ENCODE results near the gene P2RX7. TPM values are rescaled to one million over a fixed set of nuclear protein-coding genes. Genes with fewer than 3 reads are reported as not detected.

The P2RX7 gene
- total and polyA plus RNA-seq, 9 donors = 4.7 to 10.8 (median 6.9) TPM

DNA sequence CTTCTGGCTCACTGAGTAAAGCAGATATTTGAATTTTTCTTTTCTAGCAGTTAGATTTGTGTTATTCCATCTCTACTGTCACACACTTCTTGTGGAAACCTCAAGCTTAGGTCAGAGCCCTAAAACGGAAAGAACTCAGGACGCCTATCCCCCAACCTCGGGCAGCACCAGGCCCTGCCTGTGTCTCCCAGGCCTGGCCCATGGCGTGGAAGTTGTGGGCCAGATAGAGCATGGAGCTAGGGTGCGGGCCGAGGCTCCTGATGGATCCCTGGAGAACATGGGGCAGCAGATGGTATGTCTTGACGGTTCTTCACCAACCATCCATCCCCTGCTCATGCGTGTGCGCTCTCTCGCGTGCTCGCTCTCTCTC, 97.8 kb downstream of the P2RX7 start:
- WGBS, 3 donors = 79 to 90% (median 84%) methylated on average over 12 of the region's 12 CpGs
- intact Hi-C loops (cut with DNase I) = loop anchor here in 1 of 4 donors (5.0 kb wide), 1 partner anchor 133 kb away; no protein-coding TSS in a partner anchor
- H3K36me3 ChIP-seq = no peaks in the 10 kb centered on the region

DNA sequence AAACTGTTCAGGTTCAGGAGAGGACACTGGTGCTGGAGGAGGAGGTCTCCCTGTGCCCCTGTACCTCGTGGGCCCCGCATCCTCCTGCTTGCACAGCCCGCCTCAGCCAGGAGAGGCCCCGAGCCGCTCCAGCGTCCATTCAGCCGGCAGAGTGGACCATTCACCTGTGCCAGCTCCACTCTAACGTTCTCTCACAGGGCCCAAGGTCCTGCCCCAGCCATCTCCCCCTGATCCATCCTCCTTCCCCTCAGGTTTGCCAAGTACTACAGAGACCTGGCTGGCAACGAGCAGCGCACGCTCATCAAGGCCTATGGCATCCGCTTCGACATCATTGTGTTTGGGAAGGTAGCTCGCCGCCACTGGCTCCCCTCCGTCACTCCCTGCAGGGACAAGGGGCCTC, 99.5 kb downstream of the P2RX7 start:
- H3K4me1 ChIP-seq (ENCODE audit: insufficient read depth) = no peaks in the 10 kb centered on the region
- no peak for DNase-seq
- H3K27ac ChIP-seq = no peak overlapping the region
- no peak overlapping the region for H3K4me3 ChIP-seq
- TF ChIP-seq EP300 (IDR thresholded peaks at IDR 0.05) (no peak), POLR2A (IDR thresholded peaks at IDR 0.05) (no peak)
- TF ChIP-seq, protein P1, sequence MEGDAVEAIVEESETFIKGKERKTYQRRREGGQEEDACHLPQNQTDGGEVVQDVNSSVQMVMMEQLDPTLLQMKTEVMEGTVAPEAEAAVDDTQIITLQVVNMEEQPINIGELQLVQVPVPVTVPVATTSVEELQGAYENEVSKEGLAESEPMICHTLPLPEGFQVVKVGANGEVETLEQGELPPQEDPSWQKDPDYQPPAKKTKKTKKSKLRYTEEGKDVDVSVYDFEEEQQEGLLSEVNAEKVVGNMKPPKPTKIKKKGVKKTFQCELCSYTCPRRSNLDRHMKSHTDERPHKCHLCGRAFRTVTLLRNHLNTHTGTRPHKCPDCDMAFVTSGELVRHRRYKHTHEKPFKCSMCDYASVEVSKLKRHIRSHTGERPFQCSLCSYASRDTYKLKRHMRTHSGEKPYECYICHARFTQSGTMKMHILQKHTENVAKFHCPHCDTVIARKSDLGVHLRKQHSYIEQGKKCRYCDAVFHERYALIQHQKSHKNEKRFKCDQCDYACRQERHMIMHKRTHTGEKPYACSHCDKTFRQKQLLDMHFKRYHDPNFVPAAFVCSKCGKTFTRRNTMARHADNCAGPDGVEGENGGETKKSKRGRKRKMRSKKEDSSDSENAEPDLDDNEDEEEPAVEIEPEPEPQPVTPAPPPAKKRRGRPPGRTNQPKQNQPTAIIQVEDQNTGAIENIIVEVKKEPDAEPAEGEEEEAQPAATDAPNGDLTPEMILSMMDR (IDR thresholded peaks at IDR 0.05) = no peak
- WGBS, 3 donors = 74 to 78% (median 77%) methylated on average over 16 of the region's 16 CpGs
- H3K9me3 ChIP-seq = no peaks in the 10 kb centered on the region
- no peaks in the 10 kb centered on the region for H3K27me3 ChIP-seq
- intact Hi-C loops (cut with DNase I) = loop anchor here in 1 of 4 donors (5.0 kb wide), 1 partner anchor 135 kb away; no protein-coding TSS in a partner anchor
- H3K36me3 ChIP-seq = no peaks in the 10 kb centered on the region

More for the DNA sequence above, 97.8 kb downstream of the P2RX7 start:
- no peak for DNase-seq
- Histone ChIP-seq H3K27me3 (no peaks in the 10 kb centered on the region), H3K9me3 (no peaks in the 10 kb centered on the region), H3K4me1 (ENCODE audit: insufficient read depth) (no peaks in the 10 kb centered on the region), H3K4me3 (no peak overlapping the region), H3K27ac (no peak overlapping the region)
- no peak for TF ChIP-seq POLR2A (IDR thresholded peaks at IDR 0.05)
- TF ChIP-seq, protein P1 (IDR thresholded peaks at IDR 0.05) = no peak
- TF ChIP-seq EP300 (IDR thresholded peaks at IDR 0.05) = no peak

DNA sequence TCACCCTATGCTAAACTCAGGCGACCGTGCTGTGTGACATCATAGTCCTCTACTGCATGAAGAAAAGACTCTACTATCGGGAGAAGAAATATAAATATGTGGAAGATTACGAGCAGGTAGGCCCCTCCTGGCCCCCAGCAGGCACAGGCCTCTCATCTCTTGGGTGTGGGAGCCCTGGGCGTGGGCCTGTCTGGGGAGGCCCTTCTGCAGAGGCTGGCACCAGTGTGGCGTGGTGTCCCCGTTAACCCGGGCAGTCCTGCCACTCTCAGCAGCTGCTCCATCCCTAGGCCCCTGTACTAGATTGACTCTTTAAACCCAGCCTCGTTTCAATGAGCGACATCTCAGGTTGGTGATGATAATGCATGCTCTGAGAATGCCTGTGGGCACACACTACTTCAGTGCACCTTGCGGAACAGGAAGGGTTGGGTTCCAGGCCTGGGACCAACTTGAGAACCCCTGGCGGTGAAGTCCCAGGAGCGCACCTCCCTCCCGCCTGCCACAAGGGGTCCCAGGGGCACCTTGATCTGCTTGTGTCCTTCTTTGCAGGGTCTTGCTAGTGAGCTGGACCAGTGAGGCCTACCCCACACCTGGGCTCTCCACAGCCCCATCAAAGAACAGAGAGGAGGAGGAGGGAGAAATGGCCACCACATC, 100.4 kb downstream of the P2RX7 start:
- intact Hi-C loops (cut with DNase I) = loop anchor here in 1 of 4 donors (5.0 kb wide), 1 partner anchor 136 kb away; no protein-coding TSS in a partner anchor
- no peak overlapping the region for H3K4me3 ChIP-seq
- H3K36me3 ChIP-seq = no peaks in the 10 kb centered on the region
- TF ChIP-seq, protein P1 (IDR thresholded peaks at IDR 0.05) = no peak
- TF ChIP-seq POLR2A (IDR thresholded peaks at IDR 0.05) (no peak), EP300 (IDR thresholded peaks at IDR 0.05) (no peak)
- no peak overlapping the region for H3K27ac ChIP-seq
- no peak for DNase-seq
- 90 to 94% (median 92%) methylated on average over 13 to 14 of the region's 14 CpGs for WGBS, 3 donors
- H3K4me1 ChIP-seq (ENCODE audit: insufficient read depth) = no peaks in the 10 kb centered on the region
- no peaks in the 10 kb centered on the region for H3K27me3 ChIP-seq
- no peaks in the 10 kb centered on the region for H3K9me3 ChIP-seq

DNA sequence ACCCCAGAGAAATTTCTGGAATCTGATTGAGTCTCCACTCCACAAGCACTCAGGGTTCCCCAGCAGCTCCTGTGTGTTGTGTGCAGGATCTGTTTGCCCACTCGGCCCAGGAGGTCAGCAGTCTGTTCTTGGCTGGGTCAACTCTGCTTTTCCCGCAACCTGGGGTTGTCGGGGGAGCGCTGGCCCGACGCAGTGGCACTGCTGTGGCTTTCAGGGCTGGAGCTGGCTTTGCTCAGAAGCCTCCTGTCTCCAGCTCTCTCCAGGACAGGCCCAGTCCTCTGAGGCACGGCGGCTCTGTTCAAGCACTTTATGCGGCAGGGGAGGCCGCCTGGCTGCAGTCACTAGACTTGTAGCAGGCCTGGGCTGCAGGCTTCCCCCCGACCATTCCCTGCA, 100.9 kb downstream of the P2RX7 start:
- no peak for TF ChIP-seq EP300 (IDR thresholded peaks at IDR 0.05)
- H3K4me1 ChIP-seq (ENCODE audit: insufficient read depth) = no peaks in the 10 kb centered on the region
- no peaks in the 10 kb centered on the region for H3K36me3 ChIP-seq
- WGBS, 3 donors = 80 to 86% (median 85%) methylated on average over 11 of the region's 11 CpGs
- no peak for DNase-seq
- no peaks in the 10 kb centered on the region for H3K9me3 ChIP-seq
- H3K27me3 ChIP-seq = no peaks in the 10 kb centered on the region
- intact Hi-C loops (cut with DNase I) = loop anchor here in 1 of 4 donors (5.0 kb wide), 1 partner anchor 136 kb away; no protein-coding TSS in a partner anchor
- no peak overlapping the region for H3K27ac ChIP-seq
- no peak overlapping the region for H3K4me3 ChIP-seq

DNA sequence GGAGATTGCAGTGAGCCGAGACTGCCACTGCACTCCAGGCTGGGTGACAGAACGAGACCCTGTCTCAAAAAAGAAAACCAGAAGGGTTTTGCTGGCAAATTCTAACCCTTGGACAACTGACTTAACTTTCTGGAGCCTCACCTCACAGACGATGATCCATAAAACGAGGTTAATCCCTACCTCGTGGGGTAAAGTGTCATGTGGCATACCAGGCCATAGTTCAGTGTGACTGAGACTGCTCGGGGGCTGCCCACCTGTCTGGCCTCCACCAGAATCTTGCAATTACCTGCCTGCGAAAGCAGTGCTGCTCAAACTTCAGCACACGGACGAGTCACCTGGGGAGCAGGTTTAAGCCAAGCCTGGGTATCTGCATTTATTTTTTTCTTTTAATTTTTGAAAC, 104.1 kb downstream of the P2RX7 start:
- Histone ChIP-seq H3K27me3 (no peaks in the 10 kb centered on the region), H3K27ac (no peak overlapping the region), H3K4me1 (ENCODE audit: insufficient read depth) (peaks cover 9% of the 10 kb centered on the region), H3K36me3 (no peaks in the 10 kb centered on the region), H3K4me3 (no peak overlapping the region), H3K9me3 (no peaks in the 10 kb centered on the region)
- intact Hi-C loops (cut with DNase I) = no loop called here
- no peak for TF ChIP-seq EP300 (IDR thresholded peaks at IDR 0.05)
- TF ChIP-seq, protein P1 (IDR thresholded peaks at IDR 0.05) = no peak
- TF ChIP-seq POLR2A (IDR thresholded peaks at IDR 0.05) = no peak
- no peak for DNase-seq
- 86 to 87% (median 87%) methylated on average over 9 of the region's 9 CpGs for WGBS, 3 donors

All from ovary (tissue), 9 donors.